ENCODE measurements around the gene GORASP2.

DNA sequence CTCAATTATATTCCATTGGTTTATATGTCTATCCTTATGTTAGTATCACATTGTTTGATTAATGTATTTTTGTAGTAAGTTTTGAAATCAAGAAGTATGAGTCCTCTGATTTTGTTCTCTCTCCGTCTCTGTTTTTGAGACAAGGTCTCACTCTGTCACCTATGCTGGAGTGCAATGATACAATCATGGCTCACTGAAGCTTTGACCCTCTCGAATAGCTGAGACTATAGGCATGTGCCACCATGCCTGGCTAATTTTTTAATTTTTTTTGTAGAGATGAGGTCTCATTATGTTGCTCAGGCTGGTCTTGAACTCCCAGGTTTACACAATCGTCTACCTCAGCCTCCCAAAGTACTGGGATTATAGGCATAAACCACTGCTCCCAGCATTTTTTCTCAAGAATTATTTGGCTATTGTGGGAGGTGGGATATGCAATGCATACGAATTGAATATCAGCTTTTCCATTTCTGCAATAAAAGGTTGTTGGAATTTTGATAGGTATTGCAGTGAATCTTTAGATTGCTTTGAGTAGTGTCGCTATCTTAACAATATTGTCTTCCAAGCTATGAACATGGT lies 17.7 kb upstream of the GORASP2 start:
- TF ChIP-seq POLR2A (IDR thresholded peaks at IDR 0.05) (no peak), CTCF (IDR thresholded peaks at IDR 0.05) (no peak), EP300 (IDR thresholded peaks at IDR 0.05) (no peak), POLR2AphosphoS5 (IDR thresholded peaks at IDR 0.05) (no peak)
